T-helper 2 cell (primary cell): ENCODE measurements around the gene REV3L.

Experiments
- DNase-seq, 5 experiments: peaks; one replicate each; pipeline versions ENCODE4 v3.0.0 to v3.0.0-alpha.2; 2012 to 2022

Gene REV3L

GRCh38 chr6:111469543-111469942 lies 13.5 kb downstream of the REV3L start:
- no peak for DNase-seq

GRCh38 chr6:111468329-111469012 lies 14.5 kb downstream of the REV3L start:
- no peak for DNase-seq

GRCh38 chr6:111464184-111464583 lies 18.8 kb downstream of the REV3L start:
- DNase-seq, result no peak

- DNase-seq, result no peak
Observed at GRCh38 chr6:111462770-111463391, 20.1 kb downstream of the REV3L start.

- DNase-seq, result peak in 1 of 5 experiments; percentile 44
Observed at GRCh38 chr6:111461860-111462259, 21.2 kb downstream of the REV3L start.

- no peak for DNase-seq
Observed at GRCh38 chr6:111458670-111459232, 24.3 kb downstream of the REV3L start.

- DNase-seq, result no peak
Observed at GRCh38 chr6:111456208-111456607, 26.8 kb downstream of the REV3L start.

- no peak for DNase-seq
Observed at GRCh38 chr6:111450636-111451035, 32.4 kb downstream of the REV3L start.

- no peak for DNase-seq
Observed at GRCh38 chr6:111450087-111450486, 32.9 kb downstream of the REV3L start.

- no peak for DNase-seq
Observed at GRCh38 chr6:111449129-111449528, 33.9 kb downstream of the REV3L start.

GRCh38 chr6:111447051-111447450 lies 36.0 kb downstream of the REV3L start:
- DNase-seq, result no peak

GRCh38 chr6:111445861-111446267 lies 37.2 kb downstream of the REV3L start:
- DNase-seq, result no peak

GRCh38 chr6:111444794-111445193 lies 38.2 kb downstream of the REV3L start:
- DNase-seq, result no peak

- DNase-seq, result no peak
Observed at GRCh38 chr6:111441678-111442243, 41.3 kb downstream of the REV3L start.

- DNase-seq, result no peak
Observed at GRCh38 chr6:111439171-111439570, 43.8 kb downstream of the REV3L start.

- DNase-seq, result no peak
Observed at GRCh38 chr6:111437573-111437972, 45.4 kb downstream of the REV3L start.

GRCh38 chr6:111432511-111432910 lies 50.5 kb downstream of the REV3L start:
- no peak for DNase-seq

- DNase-seq, result no peak
Observed at GRCh38 chr6:111430605-111431376, 52.2 kb downstream of the REV3L start.

GRCh38 chr6:111429571-111429970 lies 53.4 kb downstream of the REV3L start:
- DNase-seq, result no peak

GRCh38 chr6:111428811-111429210 lies 54.2 kb downstream of the REV3L start:
- no peak for DNase-seq

GRCh38 chr6:111427341-111428116 lies 55.5 kb downstream of the REV3L start:
- peak in 1 of 5 experiments; percentile 84 for DNase-seq
